K562 treated with DMSO at 1 percent for 4 hours (cell line): ENCODE results near the gene PIK3C2B. TPM values are rescaled to one million over a fixed set of nuclear protein-coding genes. Genes with fewer than 3 reads are reported as not detected.

Experiments used
- total RNA-seq: library from RNA; unstranded; fragments of 300-600 nt; gene quantifications from 2 replicates; pipeline ENCODE4 v1.2.3, GENCODE V29; 2022; ENCODE audit not compliant: insufficient read depth

Gene PIK3C2B
- total RNA-seq: 1.1 and 1.6 TPM in 2 replicates

DNA sequence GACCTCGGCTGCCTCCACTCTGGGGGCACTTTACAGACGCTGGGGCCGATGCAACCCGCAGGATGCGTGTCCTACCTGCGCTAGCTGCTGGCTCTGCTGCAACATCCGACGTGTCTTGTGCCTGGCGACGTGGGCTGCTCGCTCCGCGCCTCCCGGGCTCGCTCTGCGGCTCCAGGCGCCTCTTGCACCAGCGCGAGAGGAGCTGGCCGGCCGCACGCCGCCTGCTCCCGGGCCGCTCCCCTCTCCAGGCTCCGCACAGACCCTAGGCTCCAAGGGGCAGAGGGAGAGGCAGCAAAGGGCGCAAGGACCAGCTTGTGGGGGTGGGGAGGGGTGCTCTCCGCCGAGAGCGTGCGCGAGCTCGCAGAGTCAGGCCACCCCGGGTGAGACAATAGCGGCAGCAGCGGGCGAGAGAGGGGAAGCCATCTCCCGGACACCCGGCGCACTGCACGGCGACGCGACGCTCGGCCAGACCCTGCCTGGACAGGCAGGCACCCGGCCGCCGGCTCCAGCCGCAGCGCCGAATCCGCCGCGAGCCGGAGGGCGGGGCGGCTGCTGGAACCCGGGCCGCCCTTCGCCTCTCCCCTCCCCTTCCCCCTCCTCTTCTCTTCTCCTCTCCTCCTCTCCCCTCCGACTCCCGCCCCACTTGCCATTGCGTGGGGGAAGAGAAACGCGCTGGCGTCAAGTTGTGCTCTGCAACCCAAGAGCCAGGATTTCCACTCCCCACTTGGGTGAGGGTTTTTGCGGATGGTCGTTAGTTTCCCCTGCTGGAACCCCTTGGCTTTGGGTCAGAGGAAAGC, at the start of gene PIK3C2B:
Gene PIK3C2B, minus strand, starts transcription at position 525 of the 797 bp plus-strand sequence. CDS start 25,003 bp downstream, outside the sequence.

DNA sequence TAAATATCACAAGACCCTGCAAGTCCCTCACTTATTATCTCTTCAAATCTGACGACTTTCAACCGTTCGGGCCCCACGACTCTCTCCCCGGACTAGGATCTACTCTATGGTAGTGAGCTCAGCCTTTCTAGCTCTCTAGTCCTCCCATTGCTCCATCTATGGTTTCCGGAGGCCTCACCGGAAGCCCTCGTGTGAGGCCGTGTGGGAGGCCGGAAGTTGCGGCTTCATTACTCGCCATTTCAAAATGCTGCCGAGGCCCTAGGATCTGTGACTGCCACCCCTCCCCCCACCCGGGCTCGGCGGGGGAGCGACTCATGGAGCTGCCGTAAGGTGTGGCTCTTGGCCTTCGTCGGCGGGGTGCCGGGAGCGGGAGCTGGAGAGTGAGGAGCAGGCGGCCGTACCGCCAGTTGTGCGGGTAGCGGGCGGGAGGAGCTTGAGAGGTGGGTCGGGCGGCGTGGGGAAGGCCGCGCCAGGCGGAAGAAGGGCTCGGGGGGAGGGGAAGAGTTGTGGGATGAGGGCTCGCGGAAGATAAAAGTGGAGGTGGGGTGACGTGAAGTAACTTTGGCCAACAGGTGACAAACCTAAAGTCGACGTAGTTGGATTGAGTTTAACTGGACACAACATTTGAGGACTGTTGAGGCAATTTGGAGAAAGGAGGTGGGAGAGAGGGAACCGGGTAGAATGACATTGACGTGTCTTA, 21.7 kb upstream of the PIK3C2B start, which contains the start of gene MDM4:
Gene MDM4, plus strand, starts transcription at position 227 of the 700 bp plus-strand sequence. CDS start 9,113 bp downstream, outside the sequence.

Other genes with a start within 250 kb of the PIK3C2B start
- gene PLEKHA6, start 134.9 kb downstream of the PIK3C2B start, total RNA-seq: 0.27 and 0.37 TPM in 2 replicates
- 27.0 and 36.1 TPM in 2 replicates for gene PPP1R15B, start 83.0 kb downstream of the PIK3C2B start, total RNA-seq
- gene MDM4, start 21.6 kb upstream of the PIK3C2B start, total RNA-seq: 2.9 and 7.8 TPM in 2 replicates
- gene LRRN2, start 190.9 kb upstream of the PIK3C2B start, total RNA-seq: 0.24 TPM in 1 of 2 replicates, not detected in the other